Endodermal cell (in vitro differentiated cells): ENCODE measurements around the gene NCAM1. TPM values are rescaled to one million over a fixed set of nuclear protein-coding genes. Genes with fewer than 3 reads are reported as not detected.
"Not testable (repeated sequence)": the region's sequence is repeated elsewhere in the genome, so short reads cannot be mapped to it uniquely, and the experiment has no call there.

Source experiments
- DNase-seq: peaks from one replicate; pipeline ENCODE4 v3.0.0-alpha.2; 2017
- H3K27ac ChIP-seq: 2 replicates; pipeline ENCODE4 v1.5.1; 2013; ENCODE audit warnings: mild to moderate bottlenecking, low read depth, low read length, moderate library complexity
- H3K27me3 ChIP-seq: 2 replicates; pipeline ENCODE4 v1.6.1; 2013; ENCODE audit warnings: mild to moderate bottlenecking, low read length, moderate library complexity; ENCODE audit not compliant: insufficient read depth, control insufficient read depth, poor library complexity, severe bottlenecking
- H3K36me3 ChIP-seq: 2 replicates; pipeline ENCODE4 v1.7.0; 2013; ENCODE audit warnings: mild to moderate bottlenecking, low read length, moderate library complexity; ENCODE audit not compliant: control insufficient read depth, insufficient read depth
- H3K4me1 ChIP-seq: one replicate; pipeline ENCODE4 v1.7.0; 2013; ENCODE audit warnings: low read length; ENCODE audit not compliant: control insufficient read depth, insufficient read depth
- H3K4me3 ChIP-seq: 2 replicates; pipeline ENCODE4 v1.5.1; 2013; ENCODE audit warnings: mild to moderate bottlenecking, low read length, moderate library complexity
- H3K9ac ChIP-seq: 2 replicates; pipeline ENCODE4 v1.6.1; 2013; ENCODE audit warnings: mild to moderate bottlenecking, low read length, moderate library complexity; ENCODE audit not compliant: poor library complexity, severe bottlenecking; ENCODE audit errors: extremely low read depth
- H3K9me3 ChIP-seq: 2 replicates; pipeline ENCODE4 v1.6.1; 2013; ENCODE audit warnings: mild to moderate bottlenecking, low read length, moderate library complexity; ENCODE audit not compliant: control insufficient read depth
- H3K27ac Mint-ChIP-seq: 2 replicates; pipeline ENCODE4 v1.8.0; 2020; ENCODE audit warnings: mixed read lengths
- H3K27me3 Mint-ChIP-seq: 2 replicates; pipeline ENCODE4 v1.8.0; 2021; ENCODE audit warnings: mild to moderate bottlenecking, mixed read lengths; ENCODE audit not compliant: insufficient read depth
- H3K36me3 Mint-ChIP-seq: 2 replicates; pipeline ENCODE4 v1.8.0; 2020; ENCODE audit warnings: low read depth, mixed read lengths
- H3K4me1 Mint-ChIP-seq: 2 replicates; pipeline ENCODE4 v1.8.0; 2020; ENCODE audit warnings: mixed read lengths
- H3K4me3 Mint-ChIP-seq: 2 replicates; pipeline ENCODE4 v1.8.0; 2020; ENCODE audit warnings: mild to moderate bottlenecking, moderate library complexity, mixed read lengths
- H3K9me3 Mint-ChIP-seq: 2 replicates; pipeline ENCODE4 v1.8.0; 2020; ENCODE audit warnings: mild to moderate bottlenecking, mixed read lengths
- CTCF ChIP-seq: fragments of 200-600 bp; sonication (generic); conservative IDR thresholded peaks from 2 replicates; pipeline ENCODE4 v1.5.0; 2021; ENCODE audit warnings: antibody characterized with exemption, mild to moderate bottlenecking
- WGBS, 2 experiments: methylation state at CpG; one replicate each; pipeline versions ENCODE4 v1.1.5 to v1.1.7; 2013; ENCODE audit warnings: missing lambda C conversion rate in 2 of 2, mixed read lengths in 1 of 2; ENCODE audit not compliant: insufficient coverage in 1 of 2, insufficient read length in 1 of 2; 5-methylcytosine and 5-hydroxymethylcytosine counted together
- total RNA-seq, 2 donors: library from RNA; stranded (reverse); fragmentation: NEBNext Ultra II Directional in 1 of 2; extraction: Animal tissue kit (Norgen Biotek cat#: 25700) in 1 of 2; gene quantifications; 2 replicates in 1 of 2; 3 replicates in 1 of 2; pipeline ENCODE4 v1.2.1, GENCODE V29; 2021

Gene NCAM1
- total RNA-seq, 2 donors from 2014 or later = 1.6 to 2.9 TPM

- no peak overlapping the region for H3K27ac ChIP-seq
- peaks cover 13% of the 10 kb centered on the region for H3K27me3 Mint-ChIP-seq
- H3K36me3 ChIP-seq = no peaks in the 10 kb centered on the region
- H3K9me3 Mint-ChIP-seq = peaks cover 5% of the 10 kb centered on the region
- no peak overlapping the region for H3K9ac ChIP-seq
- H3K4me3 ChIP-seq = no peak overlapping the region
- H3K4me1 ChIP-seq = no peaks in the 10 kb centered on the region
- H3K4me1 Mint-ChIP-seq = peaks cover 17% of the 10 kb centered on the region
- no peaks in the 10 kb centered on the region for H3K36me3 Mint-ChIP-seq
- no peak overlapping the region for H3K27ac Mint-ChIP-seq
- WGBS, 2 experiments = 94 to 100% methylated on average over 4 to 7 of the region's 7 CpGs
- H3K27me3 ChIP-seq = no peaks in the 10 kb centered on the region
- no peak for TF ChIP-seq CTCF
- no peak for DNase-seq
- peaks cover 31% of the 10 kb centered on the region for H3K9me3 ChIP-seq
- H3K4me3 Mint-ChIP-seq = no peak overlapping the region
Measured at GRCh38 chr11:113295993-113296392, 334.8 kb downstream of the NCAM1 start.

GRCh38 chr11:113296447-113297205 is 335.4 kb downstream of the NCAM1 start:
- H3K27me3 Mint-ChIP-seq = peaks cover 20% of the 10 kb centered on the region
- H3K36me3 Mint-ChIP-seq = no peaks in the 10 kb centered on the region
- peaks cover 17% of the 10 kb centered on the region for H3K4me1 Mint-ChIP-seq
- peaks cover 5% of the 10 kb centered on the region for H3K9me3 Mint-ChIP-seq
- H3K27ac ChIP-seq = no peak overlapping the region
- H3K4me3 ChIP-seq = no peak overlapping the region
- WGBS, 2 experiments = 90 to 92% methylated on average over 1 to 2 of the region's 2 CpGs
- H3K4me1 ChIP-seq = no peaks in the 10 kb centered on the region
- peaks cover 31% of the 10 kb centered on the region for H3K9me3 ChIP-seq
- H3K9ac ChIP-seq = no peak overlapping the region
- H3K27ac Mint-ChIP-seq = no peak overlapping the region
- no peaks in the 10 kb centered on the region for H3K27me3 ChIP-seq
- no peak overlapping the region for H3K4me3 Mint-ChIP-seq
- peak; percentile 55 for DNase-seq
- TF ChIP-seq CTCF = no peak
- H3K36me3 ChIP-seq = no peaks in the 10 kb centered on the region

DNA sequence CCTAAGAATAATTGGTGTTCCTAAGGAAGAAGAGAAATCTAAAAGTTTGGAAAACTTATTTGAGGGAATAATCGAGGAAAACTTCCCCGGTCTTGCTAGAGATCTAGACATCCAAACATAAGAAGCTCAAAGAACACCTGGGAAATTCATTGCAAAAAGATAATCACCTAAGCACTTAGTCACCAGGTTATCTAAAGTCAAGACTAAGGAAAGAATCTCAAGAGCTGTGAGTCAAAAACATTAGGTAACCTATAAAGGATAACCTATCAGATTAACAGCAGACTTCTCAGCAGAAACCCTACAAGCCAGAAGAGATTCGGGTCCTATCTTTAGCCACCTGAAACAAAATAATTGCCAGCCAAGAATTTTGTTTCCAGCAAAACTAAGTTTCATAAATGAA is 337.3 kb downstream of the NCAM1 start:
- not testable (repeated sequence) for H3K36me3 ChIP-seq, DNase-seq, H3K4me1 ChIP-seq, H3K9me3 Mint-ChIP-seq, H3K36me3 Mint-ChIP-seq, H3K27ac Mint-ChIP-seq, H3K27me3 ChIP-seq, H3K4me3 Mint-ChIP-seq, H3K9ac ChIP-seq, H3K27ac ChIP-seq
- WGBS, 2 experiments = 66% methylated on average over 3 of the region's 3 CpGs; no CpG with 5 or more reads in 1 of the 2 experiments
- peaks cover 17% of the 10 kb centered on the region for H3K4me1 Mint-ChIP-seq
- Histone ChIP-seq H3K9me3 (peaks cover 31% of the 10 kb centered on the region), H3K4me3 (peak overlapping the region; percentile 63)
- peaks cover 22% of the 10 kb centered on the region for H3K27me3 Mint-ChIP-seq
